Endothelial cell of hepatic sinusoid (primary cell): Measurements from ENCODE around the gene SAMD11.

Experiments
- in situ Hi-C: cut with HindIII; loops from 2 replicates; pipeline ENCODE4 v1.10.0; 2017; ENCODE audit warnings: low sequenced_read_pairs

The SAMD11 gene

GRCh38 chr1:962381-963300 lies 38.9 kb downstream of the SAMD11 start:
- in situ Hi-C loops: no loop called here

GRCh38 chr1:963301-963651 lies 39.6 kb downstream of the SAMD11 start:
- in situ Hi-C loops: no loop called here

- in situ Hi-C loops: no loop called here
Observed at GRCh38 chr1:963746-964525, 40.2 kb downstream of the SAMD11 start.

GRCh38 chr1:964691-965525 lies 41.2 kb downstream of the SAMD11 start:
- in situ Hi-C loops: no loop called here

GRCh38 chr1:965526-966134 lies 41.9 kb downstream of the SAMD11 start:
- in situ Hi-C loops: no loop called here

GRCh38 chr1:966135-966703 lies 42.5 kb downstream of the SAMD11 start, which contains the start of gene PLEKHN1:
Gene PLEKHN1, plus strand, starts transcription at chr1:966482. Its CDS starts 50 bp downstream, at chr1:966532.
- in situ Hi-C loops: no loop called here

- in situ Hi-C loops: no loop called here
Observed at GRCh38 chr1:966704-967300, 43.1 kb downstream of the SAMD11 start.

- in situ Hi-C loops: no loop called here
Observed at GRCh38 chr1:967466-968343, 44.0 kb downstream of the SAMD11 start.

- in situ Hi-C loops: no loop called here
Observed at GRCh38 chr1:969260-969855, 45.6 kb downstream of the SAMD11 start.

GRCh38 chr1:970242-970972 lies 46.7 kb downstream of the SAMD11 start:
- in situ Hi-C loops: no loop called here

- in situ Hi-C loops: no loop called here
Observed at GRCh38 chr1:970973-971730, 47.4 kb downstream of the SAMD11 start.

- in situ Hi-C loops: no loop called here
Observed at GRCh38 chr1:971751-972506, 48.2 kb downstream of the SAMD11 start.

GRCh38 chr1:972726-973458 lies 49.2 kb downstream of the SAMD11 start:
- in situ Hi-C loops: no loop called here

GRCh38 chr1:973459-974292 lies 50.0 kb downstream of the SAMD11 start:
- in situ Hi-C loops: no loop called here

GRCh38 chr1:974293-974640 lies 50.5 kb downstream of the SAMD11 start:
- in situ Hi-C loops: no loop called here
